GM18499 (cell line): ENCODE results near the gene PACSIN2.

Experiments
- ATAC-seq: cut with Tn5 transposase; IDR thresholded peaks from one replicate; pipeline ENCODE4 v1.9.1; 2021; ENCODE audit warnings: moderate number of reproducible peaks; ENCODE audit not compliant: insufficient read depth, unreplicated experiment

The PACSIN2 gene

DNA sequence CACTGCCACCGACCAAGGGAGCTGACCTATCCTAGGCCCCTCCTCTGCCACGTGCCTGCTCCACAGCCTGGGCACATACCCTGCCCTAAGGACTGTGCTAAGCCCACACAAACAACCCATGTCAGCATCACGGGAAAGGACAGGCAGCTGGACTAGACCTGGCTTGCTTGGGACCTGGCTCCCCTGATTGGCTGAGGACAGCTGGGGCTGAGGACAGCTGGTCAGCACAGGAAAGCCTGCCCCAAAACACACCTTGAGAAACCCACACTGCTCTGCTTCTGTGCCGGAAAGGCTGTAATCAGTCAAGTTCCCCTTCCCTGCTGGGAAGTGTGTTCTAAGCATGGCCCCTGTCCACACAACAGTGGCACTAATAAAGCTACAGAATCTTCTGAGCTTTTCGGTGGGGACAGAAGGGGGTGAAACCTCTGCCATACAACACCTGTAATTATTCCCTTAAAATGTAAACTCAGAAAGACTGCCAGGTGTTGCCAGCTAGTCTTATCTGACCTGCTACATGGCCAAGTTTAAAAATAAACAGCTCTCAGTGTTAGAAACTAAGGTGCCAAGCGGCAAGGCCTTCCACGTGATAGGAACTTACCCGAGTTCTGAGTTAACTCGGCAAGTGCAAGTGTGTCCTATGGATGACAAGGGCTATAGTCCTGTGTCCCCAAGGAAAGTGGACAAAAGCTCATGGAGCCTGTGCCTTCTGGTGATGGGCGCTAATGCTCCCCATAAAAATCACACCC is 122.2 kb downstream of the PACSIN2 start:
- no peak for ATAC-seq

DNA sequence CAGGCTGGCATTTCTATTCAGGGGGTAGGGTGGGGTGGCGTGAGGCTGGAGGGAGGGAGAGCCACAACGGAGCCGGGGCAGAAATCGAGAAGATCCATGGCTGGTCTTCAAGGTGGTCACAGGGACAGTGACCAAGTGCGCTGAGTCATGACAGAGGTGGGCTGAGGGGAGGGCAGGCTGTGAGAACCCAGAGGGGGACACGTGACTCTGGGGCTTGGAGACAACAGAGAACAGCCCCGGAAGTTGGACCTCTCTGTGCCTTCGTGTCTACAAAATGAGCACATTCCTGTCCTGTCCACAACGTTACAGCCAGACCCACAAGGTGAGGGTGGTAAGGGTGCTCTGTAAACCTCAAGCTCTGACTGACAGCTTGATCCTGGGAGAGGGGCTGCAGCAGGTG is 122.8 kb downstream of the PACSIN2 start:
- no peak for ATAC-seq

DNA sequence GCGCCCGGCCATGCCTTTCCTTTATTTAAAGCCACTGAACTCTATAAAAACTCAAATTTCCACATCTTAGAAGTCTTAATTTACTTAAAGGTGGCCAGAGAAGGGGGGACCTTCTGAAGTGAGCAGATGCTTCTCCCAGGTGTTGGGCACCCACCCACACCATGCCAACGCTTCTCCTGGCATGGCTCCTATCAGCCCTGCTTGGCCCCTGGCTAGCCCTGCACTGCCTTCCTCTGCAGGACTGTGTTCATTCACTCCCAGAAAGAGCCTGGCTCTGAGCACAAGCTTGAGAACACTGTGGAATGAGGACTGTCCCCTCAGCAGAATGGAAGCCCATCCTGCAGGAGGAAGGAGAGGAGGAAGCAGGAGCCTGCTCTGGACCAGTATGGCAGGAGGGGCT is 123.3 kb downstream of the PACSIN2 start:
- ATAC-seq: no peak

GRCh38 chr22:42891008-42891407 is 123.9 kb downstream of the PACSIN2 start:
- ATAC-seq: no peak

GRCh38 chr22:42889304-42889703 is 125.6 kb downstream of the PACSIN2 start:
- ATAC-seq: no peak

GRCh38 chr22:42887523-42888507 is 127.1 kb downstream of the PACSIN2 start:
- no peak for ATAC-seq

- ATAC-seq: no peak
These were observed 127.8 kb downstream of the PACSIN2 start for GRCh38 chr22:42887120-42887519.

- ATAC-seq: no peak
These were observed 129.5 kb downstream of the PACSIN2 start for GRCh38 chr22:42885446-42885845.

GRCh38 chr22:42884616-42885375 is 130.2 kb downstream of the PACSIN2 start:
- no peak for ATAC-seq

- no peak for ATAC-seq
These were observed 131.0 kb downstream of the PACSIN2 start for GRCh38 chr22:42883970-42884369.

- no peak for ATAC-seq
These were observed 131.8 kb downstream of the PACSIN2 start for GRCh38 chr22:42883121-42883520.

DNA sequence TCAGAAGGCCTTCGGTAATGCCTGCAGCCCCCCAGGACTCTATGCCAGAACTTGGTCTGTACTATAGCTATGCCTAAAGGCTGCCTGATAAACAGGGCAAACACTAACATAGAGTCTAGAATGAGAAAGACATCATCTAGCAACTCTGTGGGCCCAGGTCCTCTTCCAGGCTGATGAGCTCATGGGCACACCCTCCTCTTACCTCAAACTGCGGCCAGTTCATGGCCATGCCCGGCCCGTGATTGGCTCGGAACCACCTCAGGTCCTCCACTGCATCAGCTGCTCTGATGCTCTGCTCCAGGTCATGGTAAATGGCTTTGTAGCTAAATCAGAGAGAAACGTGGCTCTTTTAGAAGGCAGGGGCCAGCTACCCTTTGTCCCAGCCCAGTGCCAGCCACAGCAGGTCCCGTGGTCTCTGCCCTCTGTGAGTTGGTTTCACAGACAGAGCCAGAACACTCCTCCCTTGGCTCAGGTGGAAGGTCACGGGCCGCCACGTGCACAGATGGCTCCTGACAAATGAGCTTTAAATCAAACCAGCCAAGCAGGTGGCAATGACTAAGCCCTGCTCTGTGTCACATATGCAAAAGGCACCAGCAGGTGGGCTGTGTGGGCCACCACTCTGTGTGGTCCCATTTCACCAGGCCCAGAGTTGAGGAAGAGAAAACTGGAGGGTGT is 132.8 kb downstream of the PACSIN2 start:
- ATAC-seq: no peak

GRCh38 chr22:42881298-42881697 is 133.7 kb downstream of the PACSIN2 start:
- no peak for ATAC-seq

- ATAC-seq: no peak
These were observed 134.1 kb downstream of the PACSIN2 start for GRCh38 chr22:42880815-42881214.

DNA sequence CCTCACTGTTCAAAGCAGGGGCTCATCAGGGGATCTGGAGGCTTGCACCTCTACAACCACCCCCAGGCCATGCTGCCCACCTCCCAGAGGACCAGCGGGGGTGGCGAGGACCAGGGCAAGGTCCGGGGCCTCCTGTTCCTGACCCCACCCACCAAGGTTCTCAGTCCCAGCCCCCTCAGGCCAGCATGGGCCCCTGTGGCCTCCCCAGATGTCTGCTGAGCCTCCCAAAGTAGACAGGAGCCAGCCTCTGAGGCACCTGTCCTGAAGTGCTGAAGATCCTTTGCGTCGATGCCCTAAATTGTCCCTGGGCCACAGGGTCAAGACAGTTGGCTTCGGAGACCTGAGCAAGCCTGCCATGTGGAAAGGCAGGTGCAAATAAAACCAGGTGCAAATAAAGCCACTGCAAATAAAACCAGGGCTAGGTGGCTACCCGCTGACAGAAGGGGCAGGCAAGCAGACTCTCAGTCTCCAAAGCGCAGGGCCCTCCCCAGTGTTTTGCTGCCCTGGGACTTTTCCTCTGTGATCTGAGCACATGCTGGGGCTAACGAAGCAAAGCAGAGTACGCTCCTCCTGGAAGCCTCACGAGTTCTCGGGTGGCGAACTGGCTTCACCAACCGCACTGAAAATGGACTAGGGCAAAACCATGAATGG is 135.5 kb downstream of the PACSIN2 start:
- ATAC-seq: no peak

DNA sequence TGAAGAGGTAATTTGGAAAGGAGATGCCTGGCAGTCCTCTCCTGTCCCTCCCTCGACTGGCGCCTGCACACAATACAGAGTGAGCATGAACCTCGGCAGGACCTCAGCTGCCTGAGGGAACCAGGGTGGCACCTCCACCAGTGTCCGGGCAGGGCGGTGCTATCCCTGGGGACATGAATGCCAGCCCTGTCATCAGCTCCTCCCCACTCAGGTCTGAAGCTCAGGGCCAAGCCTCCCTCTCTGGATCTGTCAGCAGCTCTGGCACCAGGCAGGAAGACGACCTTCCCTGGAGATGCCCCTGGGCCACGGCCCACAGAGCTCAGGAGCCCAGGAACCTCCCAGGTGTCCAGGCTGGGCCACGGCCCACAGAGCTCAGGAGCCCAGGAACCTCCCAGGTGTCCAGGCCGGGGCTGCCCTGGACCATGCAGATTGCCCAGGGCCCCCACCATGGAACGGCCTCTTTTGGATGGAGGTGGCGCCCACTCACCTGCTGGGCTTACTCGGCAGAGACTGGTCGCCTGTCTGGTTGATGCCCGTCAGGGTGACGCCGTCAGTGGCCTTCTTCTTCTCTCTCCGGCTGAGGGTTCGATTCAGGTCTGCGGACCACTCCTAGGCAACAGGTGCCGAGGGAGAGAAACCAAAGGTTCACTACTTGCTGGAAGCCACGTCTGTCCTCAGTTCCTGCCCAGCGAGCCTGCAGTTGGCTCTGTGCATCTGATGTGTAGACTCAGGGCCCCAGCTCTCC is 136.2 kb downstream of the PACSIN2 start:
- no peak for ATAC-seq

DNA sequence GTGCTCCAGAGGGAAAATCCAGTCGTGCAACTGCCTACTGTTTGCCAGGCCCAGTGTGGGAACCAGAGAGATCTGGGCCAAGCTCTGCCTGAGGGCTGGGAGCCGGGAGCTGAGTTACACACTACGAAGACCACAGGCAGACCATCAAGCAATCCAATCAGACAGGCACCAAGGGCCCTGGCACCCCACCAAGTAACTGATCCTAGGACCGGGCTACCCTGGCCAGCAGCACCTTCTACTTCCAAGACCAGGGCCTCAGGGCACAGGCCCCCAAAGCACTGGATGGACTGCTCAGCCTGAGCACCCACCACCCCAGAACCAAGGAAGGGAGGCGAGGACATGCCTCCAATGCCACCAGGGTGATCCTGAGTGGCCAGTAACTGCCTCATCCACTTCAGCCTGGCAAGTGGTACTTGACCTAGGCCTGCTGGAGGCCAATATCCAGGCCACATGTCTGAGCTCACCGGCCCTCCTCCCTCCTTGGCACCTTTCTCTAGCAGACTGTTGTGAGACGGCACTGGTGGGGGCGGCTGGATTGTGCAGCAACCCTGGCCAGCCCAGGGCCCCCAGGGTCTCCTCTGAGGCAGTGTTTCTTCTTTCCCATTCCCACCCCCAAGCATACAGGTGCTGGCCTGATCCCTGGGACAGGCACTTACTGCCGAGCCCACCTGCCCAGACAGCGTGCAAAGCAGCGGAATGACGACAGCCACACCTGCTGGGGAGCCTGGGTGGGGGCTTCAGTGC is 137.2 kb downstream of the PACSIN2 start:
- ATAC-seq: no peak

- no peak for ATAC-seq
These were observed 137.8 kb downstream of the PACSIN2 start for GRCh38 chr22:42877158-42877557.
